Femur (tissue), 1 donor: ENCODE results near the gene PBXIP1.

Experiments used
- DNase-seq: peaks from one replicate; pipeline ENCODE4 v3.0.0-alpha.2; 2017

Gene PBXIP1

GRCh38 chr1:154956544-154956941, 644 bp upstream of the PBXIP1 start:
- peak; percentile 72 for DNase-seq

GRCh38 chr1:154955039-154955717, 721 bp downstream of the PBXIP1 start:
- DNase-seq: peak; percentile 80

GRCh38 chr1:154954541-154954940, 1.4 kb downstream of the PBXIP1 start:
- no peak for DNase-seq

GRCh38 chr1:154953611-154954038, 2.3 kb downstream of the PBXIP1 start:
- no peak for DNase-seq

- DNase-seq: no peak
Measured at GRCh38 chr1:154952664-154953063, 3.2 kb downstream of the PBXIP1 start.

- DNase-seq: no peak
Measured at GRCh38 chr1:154951901-154952657, 3.8 kb downstream of the PBXIP1 start.

GRCh38 chr1:154948079-154948478, 7.8 kb downstream of the PBXIP1 start:
- no peak for DNase-seq

- DNase-seq: no peak
Measured at GRCh38 chr1:154945962-154946850, 9.7 kb downstream of the PBXIP1 start.

- DNase-seq: no peak
Measured at GRCh38 chr1:154945160-154945961, 10.5 kb downstream of the PBXIP1 start.

GRCh38 chr1:154944401-154945159, 11.3 kb downstream of the PBXIP1 start:
- no peak for DNase-seq

- DNase-seq: no peak
Measured at GRCh38 chr1:154943649-154944400, 12.1 kb downstream of the PBXIP1 start.

GRCh38 chr1:154941333-154942013, 14.4 kb downstream of the PBXIP1 start:
- no peak for DNase-seq

GRCh38 chr1:154940651-154941194, 15.2 kb downstream of the PBXIP1 start:
- DNase-seq: no peak

GRCh38 chr1:154940213-154940560, 15.7 kb downstream of the PBXIP1 start:
- no peak for DNase-seq

GRCh38 chr1:154938604-154939399, 17.1 kb downstream of the PBXIP1 start:
- DNase-seq: no peak

GRCh38 chr1:154937988-154938386, 17.9 kb downstream of the PBXIP1 start:
- no peak for DNase-seq

- DNase-seq: peak; percentile 95
Measured at GRCh38 chr1:154937085-154937987, 18.6 kb downstream of the PBXIP1 start.

- peak; percentile 96 for DNase-seq
Measured at GRCh38 chr1:154936555-154937084, 19.3 kb downstream of the PBXIP1 start, which contains the start of gene PMVK. Gene PMVK, minus strand, starts transcription at chr1:154936719. Its CDS starts 34 bp downstream, at chr1:154936685.
